Measurements from ENCODE around the gene FAM50B.

Gene FAM50B

DNA sequence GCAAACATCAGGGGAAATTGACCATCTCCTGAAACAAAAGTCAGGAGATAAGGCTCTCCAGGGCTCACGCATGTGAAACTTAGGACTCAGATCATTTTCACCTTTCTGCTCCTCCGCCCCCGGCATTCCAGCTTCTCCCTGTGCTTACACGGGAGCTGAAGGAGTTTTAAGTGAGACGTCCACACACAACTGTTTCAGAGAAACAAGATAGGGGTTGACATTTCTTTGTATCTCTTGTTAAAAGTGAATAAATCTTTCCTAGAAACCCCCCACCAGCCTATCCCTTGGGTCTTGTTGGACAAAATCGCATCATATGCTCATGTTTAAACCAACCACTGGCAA lies 46.1 kb downstream of the FAM50B start:
- no peak for DNase-seq (ENCODE audit: low spot score)

DNA sequence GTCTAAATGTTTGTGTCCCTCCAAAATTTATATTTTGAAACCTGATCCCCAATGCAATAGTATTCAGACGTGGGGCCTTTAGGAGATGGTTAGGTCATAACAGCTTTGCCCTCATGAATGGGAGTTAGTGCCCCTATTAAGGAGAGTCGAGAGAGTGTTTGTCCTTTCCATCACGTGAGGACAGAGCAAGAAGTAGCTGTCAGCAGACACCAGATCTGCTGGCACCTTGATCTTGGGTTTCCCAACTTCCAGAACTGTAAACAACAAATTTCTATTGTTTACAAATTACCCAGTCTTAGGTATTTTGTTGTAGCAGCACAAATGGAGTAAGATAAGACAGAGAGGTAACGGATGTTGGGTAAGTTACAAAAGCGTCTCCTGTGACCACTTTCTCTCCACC lies 46.6 kb downstream of the FAM50B start:
- DNase-seq (ENCODE audit: low spot score), result no peak

DNA sequence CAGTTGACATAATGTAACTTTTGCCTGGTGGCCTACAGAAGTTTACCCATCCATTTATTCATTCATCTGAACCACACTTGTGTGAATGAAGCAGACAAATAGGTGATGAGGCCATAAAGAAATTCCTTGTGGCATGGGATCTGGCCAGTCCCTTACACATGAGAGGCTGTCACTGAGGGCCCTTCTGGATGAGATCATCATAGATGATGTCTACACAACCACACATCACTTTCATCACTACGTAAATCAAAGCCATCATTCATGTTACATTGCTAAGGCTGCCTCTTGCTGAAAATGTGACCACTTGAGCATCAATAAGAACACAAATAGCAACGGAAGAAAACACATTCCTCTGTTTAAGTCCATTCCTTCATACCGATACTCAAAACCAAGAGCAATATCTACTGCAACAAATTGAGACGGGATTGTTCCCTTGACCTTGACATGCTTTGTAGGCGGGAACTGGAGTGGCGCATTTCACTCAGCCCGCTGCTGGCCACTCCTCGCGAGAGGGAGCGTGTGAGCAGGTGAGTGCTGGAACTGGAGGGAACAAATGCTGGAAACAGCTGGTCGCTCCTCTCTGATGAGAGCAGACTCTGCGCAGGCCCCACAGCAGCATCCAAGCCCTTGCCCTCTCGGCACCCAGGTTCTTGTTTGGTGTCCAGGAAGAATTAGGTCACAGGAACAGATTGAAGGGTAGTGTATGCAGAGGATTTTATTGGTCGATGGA lies 49.3 kb downstream of the FAM50B start:
- no peak for DNase-seq (ENCODE audit: low spot score)

DNA sequence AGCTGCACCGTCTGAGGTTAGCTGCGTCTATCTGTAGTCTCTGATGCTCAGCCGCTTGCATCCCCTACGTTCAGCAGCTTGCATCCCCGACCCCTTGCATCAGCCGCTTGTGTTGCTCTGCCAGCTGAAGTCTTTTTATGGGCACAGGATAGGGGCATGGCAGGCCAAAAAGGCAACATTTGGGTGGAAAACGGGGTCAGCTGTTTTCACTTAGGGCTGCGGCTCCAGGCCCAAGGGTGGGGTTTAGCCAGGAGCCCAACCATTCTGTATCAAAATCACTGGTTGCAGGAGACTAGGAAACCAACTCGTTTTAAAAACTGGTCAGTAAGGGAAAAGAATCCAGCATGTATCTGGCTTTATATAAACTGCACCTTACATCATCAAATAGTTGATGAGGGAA lies 49.9 kb downstream of the FAM50B start:
- no peak for DNase-seq (ENCODE audit: low spot score)

DNA sequence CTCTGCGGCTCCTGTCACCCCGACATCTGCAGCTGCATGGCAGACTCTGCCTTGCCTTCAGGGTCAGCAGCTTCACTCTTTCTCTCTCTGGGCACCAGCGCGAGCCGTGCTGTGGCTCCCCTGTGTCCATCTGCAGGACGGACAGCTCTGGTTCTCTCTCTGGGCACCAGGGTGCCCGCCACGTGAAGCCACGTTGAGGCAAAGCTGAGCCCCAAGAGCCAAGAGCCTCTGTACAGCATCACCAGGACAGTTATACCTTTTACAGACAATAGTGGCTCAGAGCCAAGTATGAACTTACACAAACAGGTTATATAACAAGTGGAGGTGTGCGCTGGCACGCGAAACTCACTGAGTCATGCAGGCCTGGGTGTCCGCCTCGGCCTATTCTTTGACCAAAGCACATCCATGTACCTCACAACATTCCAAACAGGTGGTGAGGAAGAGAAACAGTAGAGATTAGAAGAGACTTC lies 50.8 kb downstream of the FAM50B start:
- DNase-seq (ENCODE audit: low spot score), result no peak

Measured in hematopoietic multipotent progenitor cell treated with erythropoietin and hydrocortisone succinate and interleukin-3 and kit ligand, for 17 days (in vitro differentiated cells).